ENCODE data around the gene CAMK1D.

The CAMK1D gene

DNA sequence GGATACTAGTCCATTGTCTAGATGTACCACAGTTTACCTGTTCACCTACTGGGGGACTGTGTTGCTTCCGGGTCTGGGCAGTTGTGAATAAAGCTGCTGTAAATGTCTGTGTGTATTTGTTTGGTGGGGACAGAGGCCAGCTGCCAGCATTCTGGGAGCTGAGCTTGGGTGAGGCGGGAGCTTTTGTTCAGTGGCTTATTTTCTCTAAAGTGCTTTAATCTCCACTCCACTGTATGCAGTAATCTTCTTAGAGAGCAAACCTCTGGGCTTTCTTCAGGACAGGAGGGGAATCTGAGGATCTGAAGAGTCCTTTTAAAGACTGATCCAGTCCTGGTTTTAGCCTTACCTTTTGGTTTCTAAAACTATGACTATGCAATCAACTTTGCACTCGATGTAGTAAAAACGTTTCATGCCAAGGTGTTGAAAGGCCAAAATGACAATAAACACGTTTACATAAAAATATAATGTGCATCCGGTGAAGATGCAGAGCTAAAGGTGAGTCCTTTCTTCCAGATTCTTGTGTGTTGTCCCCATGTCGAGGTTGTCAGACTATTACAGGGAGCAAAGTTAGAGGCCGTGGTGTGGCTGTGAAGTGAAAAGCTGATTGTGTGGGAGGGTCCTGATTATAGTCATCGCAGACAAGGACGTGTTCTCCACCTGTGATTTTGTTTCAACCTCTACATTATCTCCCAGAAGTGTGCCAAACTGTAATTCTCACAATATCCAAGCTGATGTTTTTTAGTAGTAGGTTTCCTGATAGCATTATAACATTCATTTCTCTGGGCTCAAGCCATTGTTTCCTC is 279.8 kb downstream of the CAMK1D start:
- H2AFZ ChIP-seq (ENCODE audit: low read length) = no peak overlapping the region
- TF ChIP-seq EZH2phosphoT487 (IDR thresholded peaks at IDR 0.05; ENCODE audit: low read length) (no peak), EZH2 (optimal IDR thresholded peaks at IDR 0.05; ENCODE audit: low read depth, low read length) (no peak)
- TF ChIP-seq, protein P1, sequence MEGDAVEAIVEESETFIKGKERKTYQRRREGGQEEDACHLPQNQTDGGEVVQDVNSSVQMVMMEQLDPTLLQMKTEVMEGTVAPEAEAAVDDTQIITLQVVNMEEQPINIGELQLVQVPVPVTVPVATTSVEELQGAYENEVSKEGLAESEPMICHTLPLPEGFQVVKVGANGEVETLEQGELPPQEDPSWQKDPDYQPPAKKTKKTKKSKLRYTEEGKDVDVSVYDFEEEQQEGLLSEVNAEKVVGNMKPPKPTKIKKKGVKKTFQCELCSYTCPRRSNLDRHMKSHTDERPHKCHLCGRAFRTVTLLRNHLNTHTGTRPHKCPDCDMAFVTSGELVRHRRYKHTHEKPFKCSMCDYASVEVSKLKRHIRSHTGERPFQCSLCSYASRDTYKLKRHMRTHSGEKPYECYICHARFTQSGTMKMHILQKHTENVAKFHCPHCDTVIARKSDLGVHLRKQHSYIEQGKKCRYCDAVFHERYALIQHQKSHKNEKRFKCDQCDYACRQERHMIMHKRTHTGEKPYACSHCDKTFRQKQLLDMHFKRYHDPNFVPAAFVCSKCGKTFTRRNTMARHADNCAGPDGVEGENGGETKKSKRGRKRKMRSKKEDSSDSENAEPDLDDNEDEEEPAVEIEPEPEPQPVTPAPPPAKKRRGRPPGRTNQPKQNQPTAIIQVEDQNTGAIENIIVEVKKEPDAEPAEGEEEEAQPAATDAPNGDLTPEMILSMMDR (IDR thresholded peaks at IDR 0.05; ENCODE audit: low read length) = no peak
- H4K20me1 ChIP-seq (ENCODE audit: insufficient read depth, low read length) = no peaks in the 10 kb centered on the region
- no peak for DNase-seq
- no peaks in the 10 kb centered on the region for H3K9me2 ChIP-seq (replicated peaks; ENCODE audit: insufficient read depth, low read length)
- H3K4me2 ChIP-seq (ENCODE audit: low read depth, low read length) = no peak overlapping the region
- no peaks in the 10 kb centered on the region for H3K9me3 ChIP-seq (replicated peaks; ENCODE audit: insufficient read depth, low read length)
- no peaks in the 10 kb centered on the region for H3K4me1 ChIP-seq (ENCODE audit: low read length)
- 0 out of 2 replicates have a peak, but pooled peaks cover 17% of the 10 kb centered on the region for H3K79me2 ChIP-seq (ENCODE audit: low read length)
- H3K36me3 ChIP-seq (replicated peaks; ENCODE audit: insufficient read depth, low read length) = no peaks in the 10 kb centered on the region
- H3K9ac ChIP-seq (ENCODE audit: low read length) = no peak overlapping the region
- H3K4me3 ChIP-seq (ENCODE audit: low read length) = no peak overlapping the region
- H3K27ac ChIP-seq (ENCODE audit: low read length) = no peak overlapping the region
- H3F3A ChIP-seq (ENCODE audit: insufficient read depth, low read length) = no peaks in the 10 kb centered on the region
- no peaks in the 10 kb centered on the region for H3K27me3 ChIP-seq (replicated peaks; ENCODE audit: insufficient read depth, low read length)

DNA sequence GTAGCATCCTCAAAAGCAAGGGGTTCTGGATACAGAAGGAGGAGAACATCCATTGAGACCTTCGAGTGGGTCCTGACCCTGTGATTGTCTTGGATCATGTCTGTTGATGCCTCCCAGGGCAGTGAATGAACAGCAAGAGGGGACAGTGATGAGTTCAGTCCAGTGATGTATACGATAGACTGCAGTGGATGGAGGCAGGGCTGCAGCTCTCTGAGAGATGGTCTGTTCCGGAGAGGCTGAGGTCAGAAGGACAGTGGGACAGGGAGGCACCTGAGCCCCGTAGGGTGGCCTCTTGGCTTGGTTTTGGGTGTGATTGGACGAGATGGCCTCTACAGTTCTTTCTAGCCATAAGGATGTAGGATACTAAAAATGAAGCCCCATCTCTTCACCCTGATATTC is 280.4 kb downstream of the CAMK1D start:
- 0 out of 2 replicates have a peak, but pooled peaks cover 17% of the 10 kb centered on the region for H3K79me2 ChIP-seq (ENCODE audit: low read length)
- no peak overlapping the region for H3K4me3 ChIP-seq (ENCODE audit: low read length)
- no peak for DNase-seq
- no peaks in the 10 kb centered on the region for H3K9me2 ChIP-seq (replicated peaks; ENCODE audit: insufficient read depth, low read length)
- H3F3A ChIP-seq (ENCODE audit: insufficient read depth, low read length) = no peaks in the 10 kb centered on the region
- H2AFZ ChIP-seq (ENCODE audit: low read length) = no peak overlapping the region
- H3K9ac ChIP-seq (ENCODE audit: low read length) = no peak overlapping the region
- no peaks in the 10 kb centered on the region for H3K9me3 ChIP-seq (replicated peaks; ENCODE audit: insufficient read depth, low read length)
- H3K27me3 ChIP-seq (replicated peaks; ENCODE audit: insufficient read depth, low read length) = no peaks in the 10 kb centered on the region
- H4K20me1 ChIP-seq (ENCODE audit: insufficient read depth, low read length) = no peaks in the 10 kb centered on the region
- TF ChIP-seq EZH2 (optimal IDR thresholded peaks at IDR 0.05; ENCODE audit: low read depth, low read length) = no peak
- TF ChIP-seq, protein P1 (IDR thresholded peaks at IDR 0.05; ENCODE audit: low read length) = no peak
- no peak for TF ChIP-seq EZH2phosphoT487 (IDR thresholded peaks at IDR 0.05; ENCODE audit: low read length)
- no peak overlapping the region for H3K27ac ChIP-seq (ENCODE audit: low read length)
- H3K4me2 ChIP-seq (ENCODE audit: low read depth, low read length) = no peak overlapping the region
- no peaks in the 10 kb centered on the region for H3K4me1 ChIP-seq (ENCODE audit: low read length)
- H3K36me3 ChIP-seq (replicated peaks; ENCODE audit: insufficient read depth, low read length) = no peaks in the 10 kb centered on the region

DNA sequence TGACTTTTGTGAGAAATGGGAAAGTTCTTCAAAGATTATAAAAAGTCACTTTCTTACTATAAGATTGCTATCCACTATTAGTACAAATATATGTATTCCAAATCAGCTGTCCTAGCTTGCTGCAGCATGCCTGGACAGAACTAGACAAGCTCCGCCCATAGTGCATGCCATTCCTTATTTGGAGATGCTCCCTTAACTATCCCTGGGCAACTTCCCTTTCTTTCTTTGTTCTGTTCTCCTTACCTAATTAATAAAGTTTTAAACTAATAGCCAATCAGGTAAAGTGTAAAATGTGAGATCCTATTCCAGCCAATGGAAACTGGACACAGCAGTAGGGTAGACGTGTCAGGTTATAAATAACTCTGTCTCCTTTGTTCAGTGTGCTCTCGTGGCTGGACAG is 281.9 kb downstream of the CAMK1D start:
- Histone ChIP-seq H3K27ac (ENCODE audit: low read length) (no peak overlapping the region), H3K27me3 (replicated peaks; ENCODE audit: insufficient read depth, low read length) (no peaks in the 10 kb centered on the region), H3K9me3 (replicated peaks; ENCODE audit: insufficient read depth, low read length) (no peaks in the 10 kb centered on the region), H3K79me2 (ENCODE audit: low read length) (0 out of 2 replicates have a peak, but pooled peaks cover 17% of the 10 kb centered on the region), H3K4me1 (ENCODE audit: low read length) (no peaks in the 10 kb centered on the region), H3K36me3 (replicated peaks; ENCODE audit: insufficient read depth, low read length) (no peaks in the 10 kb centered on the region), H3K9ac (ENCODE audit: low read length) (no peak overlapping the region), H3F3A (ENCODE audit: insufficient read depth, low read length) (no peaks in the 10 kb centered on the region), H3K4me3 (ENCODE audit: low read length) (no peak overlapping the region), H3K4me2 (ENCODE audit: low read depth, low read length) (no peak overlapping the region), H2AFZ (ENCODE audit: low read length) (no peak overlapping the region), H4K20me1 (ENCODE audit: insufficient read depth, low read length) (no peaks in the 10 kb centered on the region), H3K9me2 (replicated peaks; ENCODE audit: insufficient read depth, low read length) (no peaks in the 10 kb centered on the region)
- no peak for DNase-seq
- no peak for TF ChIP-seq EZH2phosphoT487 (IDR thresholded peaks at IDR 0.05; ENCODE audit: low read length)
- no peak for TF ChIP-seq EZH2 (optimal IDR thresholded peaks at IDR 0.05; ENCODE audit: low read depth, low read length)
